ENCODE data around the gene GMFB. TPM values are rescaled to one million over a fixed set of nuclear protein-coding genes. Genes with fewer than 3 reads are reported as not detected.

The GMFB gene
- polyA plus RNA-seq (ENCODE audit: insufficient read length in 12 of 12), result 10 to 100 TPM in 11 of 12 donors, not detected in 1; 36.2 to 73.8 (median 59.1) TPM
- long read RNA-seq, donor 1, full-length matches to known transcripts, result 15 of 15 reads
- long read RNA-seq, donor 1, partial matches to known transcripts, result 0 of 15 reads
- long read RNA-seq, donor 1, other reads (novel, unspliced or antisense), result 0 of 15 reads
- long read RNA-seq, donor 2, full-length matches to known transcripts, result 10 of 25 reads
- long read RNA-seq, donor 2, partial matches to known transcripts, result 15 of 25 reads
- long read RNA-seq, donor 2, other reads (novel, unspliced or antisense), result 0 of 25 reads
- long read RNA-seq, donor 3, full-length matches to known transcripts, result 7 of 7 reads
- long read RNA-seq, donor 3, partial matches to known transcripts, result 0 of 7 reads
- long read RNA-seq, donor 3, other reads (novel, unspliced or antisense), result 0 of 7 reads
- long read RNA-seq, donor 4, full-length matches to known transcripts, result 2 of 2 reads
- long read RNA-seq, donor 4, partial matches to known transcripts, result 0 of 2 reads
- long read RNA-seq, donor 4, other reads (novel, unspliced or antisense), result 0 of 2 reads
- long read RNA-seq, donor 5, full-length matches to known transcripts, result 21 of 44 reads
- long read RNA-seq, donor 5, partial matches to known transcripts, result 18 of 44 reads
- long read RNA-seq, donor 5, other reads (novel, unspliced or antisense), result 5 of 44 reads
- long read RNA-seq, donor 6, full-length matches to known transcripts, result 10 of 15 reads
- long read RNA-seq, donor 6, partial matches to known transcripts, result 0 of 15 reads
- long read RNA-seq, donor 6, other reads (novel, unspliced or antisense), result 5 of 15 reads
- long read RNA-seq, donor 7, full-length matches to known transcripts, result 5 of 11 reads
- long read RNA-seq, donor 7, partial matches to known transcripts, result 6 of 11 reads
- long read RNA-seq, donor 7, other reads (novel, unspliced or antisense), result 0 of 11 reads
- long read RNA-seq, donor 8, full-length matches to known transcripts, result 8 of 13 reads
- long read RNA-seq, donor 8, partial matches to known transcripts, result 5 of 13 reads
- long read RNA-seq, donor 8, other reads (novel, unspliced or antisense), result 0 of 13 reads
- long read RNA-seq, donor 9, full-length matches to known transcripts, result 5 of 5 reads
- long read RNA-seq, donor 9, partial matches to known transcripts, result 0 of 5 reads
- long read RNA-seq, donor 9, other reads (novel, unspliced or antisense), result 0 of 5 reads
- long read RNA-seq, donor 10, full-length matches to known transcripts, result 7 of 7 reads
- long read RNA-seq, donor 10, partial matches to known transcripts, result 0 of 7 reads
- long read RNA-seq, donor 10, other reads (novel, unspliced or antisense), result 0 of 7 reads
- long read RNA-seq, donor 11, full-length matches to known transcripts, result 12 of 29 reads
- long read RNA-seq, donor 11, partial matches to known transcripts, result 12 of 29 reads
- long read RNA-seq, donor 11, other reads (novel, unspliced or antisense), result 5 of 29 reads

DNA sequence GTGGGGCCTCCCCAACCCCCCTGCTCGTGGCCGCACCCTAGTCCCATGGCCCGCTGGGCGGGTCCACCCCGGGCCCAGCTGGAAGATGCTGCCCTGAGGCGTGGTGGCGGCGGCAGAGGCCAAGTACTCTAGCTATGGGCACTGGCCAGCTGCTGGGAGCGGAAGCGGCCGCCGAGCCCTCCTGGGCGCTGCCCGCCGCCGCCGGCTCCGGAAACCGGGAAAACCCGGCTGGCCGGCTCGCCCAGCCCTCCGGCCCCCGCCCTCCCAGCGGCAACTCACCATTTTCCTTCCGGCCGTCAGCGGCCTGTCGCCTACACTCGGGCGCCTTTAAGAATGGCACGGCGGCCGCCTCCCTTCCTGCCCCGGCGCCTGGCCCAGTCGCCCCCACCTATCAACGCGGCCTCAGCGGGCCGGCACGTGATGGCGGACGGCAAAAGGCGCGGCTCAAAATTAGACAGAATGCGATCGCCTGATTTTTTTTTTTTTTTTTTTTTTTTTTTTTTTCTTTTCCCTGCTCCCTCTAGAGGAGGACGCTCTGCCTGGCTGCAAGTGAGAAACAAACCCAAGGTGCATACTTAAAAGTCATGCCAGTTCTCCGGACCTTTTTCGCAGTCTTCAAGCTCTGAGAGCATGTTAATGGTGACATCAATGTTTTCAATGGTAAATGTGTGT is at the start of gene GMFB:
TSS of gene GMFB (minus strand) at position 335 of the 672 bp plus-strand sequence. CDS start at position 282, 53 bp downstream.
- peak; percentile 94 for DNase-seq

DNA sequence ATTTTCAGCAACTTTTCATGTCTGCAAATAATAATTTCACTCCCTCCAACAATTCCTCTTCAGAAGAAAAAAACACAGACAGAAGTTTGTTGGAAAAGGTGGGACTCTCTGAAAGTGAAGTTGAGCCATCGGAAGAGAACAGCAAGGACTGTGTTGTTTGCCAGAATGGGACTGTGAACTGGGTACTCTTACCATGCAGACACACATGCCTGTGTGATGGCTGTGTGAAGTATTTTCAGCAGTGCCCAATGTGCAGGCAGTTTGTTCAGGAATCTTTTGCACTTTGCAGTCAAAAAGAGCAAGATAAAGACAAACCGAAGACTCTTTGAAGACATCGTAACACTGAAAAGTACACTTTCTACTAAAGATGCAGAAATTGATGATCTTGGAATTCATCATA is 49.3 kb upstream of the GMFB start:
- DNase-seq, result no peak

- no peak for DNase-seq
These were observed 48.9 kb upstream of the GMFB start for GRCh38 chr14:54537651-54538050.

- DNase-seq, result peak; percentile 9
These were observed 46.9 kb upstream of the GMFB start for GRCh38 chr14:54535646-54536045.

DNA sequence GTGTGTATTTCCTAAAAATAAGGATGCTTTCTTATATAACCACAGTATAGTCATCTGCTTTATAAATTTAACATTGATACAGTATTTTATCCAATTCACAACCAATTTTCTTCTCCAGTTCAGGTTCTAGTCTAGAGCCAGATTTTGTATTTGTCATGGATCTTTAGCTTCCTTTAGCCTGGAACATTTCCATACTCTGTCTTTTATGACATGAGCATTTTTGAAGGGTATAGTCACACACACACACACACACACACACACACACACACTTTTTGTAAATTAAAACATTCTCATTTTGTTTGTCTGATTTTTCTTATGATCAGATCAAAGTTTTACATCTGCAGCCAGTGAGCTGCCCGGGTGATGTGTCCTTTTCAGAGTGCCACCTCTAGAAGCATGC is 46.3 kb upstream of the GMFB start:
- peak; percentile 1 for DNase-seq

DNA sequence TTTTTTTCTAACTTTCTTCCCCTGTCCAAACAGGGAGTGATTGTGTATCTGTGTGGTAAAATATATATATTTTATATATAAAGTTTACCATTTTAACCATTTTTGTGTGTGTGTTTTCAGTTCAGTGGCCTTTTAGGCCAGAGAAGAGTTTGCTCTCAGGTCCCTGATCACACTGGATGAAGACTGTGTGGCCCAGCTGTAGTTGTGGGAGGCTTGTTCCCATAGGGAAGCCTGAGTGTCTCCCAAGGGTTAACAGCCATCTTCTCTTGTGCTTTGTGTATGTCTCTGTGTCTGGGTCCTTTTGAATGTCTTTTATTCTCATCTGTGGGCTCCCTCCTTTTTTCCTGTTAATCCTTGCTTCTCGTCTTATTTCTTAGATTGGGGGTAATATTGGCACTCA is 44.3 kb upstream of the GMFB start:
- DNase-seq, result no peak

- no peak for DNase-seq
These were observed 43.6 kb upstream of the GMFB start for GRCh38 chr14:54532111-54533012.

DNA sequence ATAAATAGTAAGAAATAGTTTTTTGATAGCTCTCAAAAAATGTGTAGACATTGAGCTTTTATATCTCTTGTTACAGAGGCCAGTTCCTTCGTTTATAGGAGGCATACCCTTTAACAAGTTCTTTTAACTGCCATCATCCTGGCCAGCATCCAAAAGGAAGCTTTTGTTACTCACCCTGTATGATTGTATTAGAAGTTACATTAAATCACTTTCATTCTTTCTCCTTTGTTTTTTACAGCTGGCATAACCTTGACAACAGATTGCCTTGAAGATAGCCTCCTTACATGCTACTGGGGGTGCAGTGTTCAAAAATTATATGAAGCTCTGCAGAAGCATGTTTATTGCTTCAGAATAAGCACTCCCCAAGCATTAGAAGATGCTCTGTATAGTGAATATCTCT is 41.0 kb upstream of the GMFB start:
- DNase-seq, result no peak

DNA sequence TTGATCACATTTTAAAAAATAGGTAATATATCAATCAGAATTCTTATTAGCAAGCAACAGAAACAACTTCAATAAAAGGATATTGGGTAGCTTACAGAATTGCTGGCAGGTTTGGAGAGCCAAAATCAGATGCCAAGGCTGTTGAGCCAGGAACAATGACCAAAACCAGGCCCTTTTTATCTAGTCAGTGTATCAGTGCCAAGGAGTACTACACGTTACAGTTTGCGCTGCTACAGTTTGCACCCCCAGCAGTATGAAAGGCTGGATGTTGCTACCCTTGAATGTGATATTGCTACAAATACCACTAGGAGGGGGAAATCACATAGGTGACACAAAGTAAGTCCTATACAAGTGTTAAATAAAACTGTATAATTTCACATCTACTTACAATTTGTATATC is 40.2 kb upstream of the GMFB start:
- DNase-seq, result no peak

DNA sequence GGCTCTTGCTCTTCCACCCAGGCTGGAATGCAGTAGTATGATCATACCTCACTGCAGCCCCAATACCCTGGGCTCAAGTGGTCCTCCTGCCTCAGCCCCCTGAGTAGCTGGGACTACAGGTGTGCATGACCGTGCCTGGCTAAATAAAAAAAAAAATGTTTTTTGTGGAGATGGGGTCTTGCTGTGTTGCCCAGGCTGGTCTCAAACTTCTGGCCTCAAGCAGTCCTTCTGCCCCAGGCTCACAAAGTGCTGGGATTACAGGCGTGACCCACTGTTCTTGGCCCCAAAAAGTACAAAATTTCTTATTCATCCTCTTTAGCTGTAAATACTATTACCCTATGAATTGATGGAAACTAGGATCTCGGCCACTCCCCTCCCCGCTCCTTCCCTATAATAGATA is 35.6 kb upstream of the GMFB start:
- no peak for DNase-seq

GRCh38 chr14:54516709-54517108 is 27.9 kb upstream of the GMFB start:
- no peak for DNase-seq

- no peak for DNase-seq
These were observed 26.9 kb upstream of the GMFB start for GRCh38 chr14:54515670-54516069.

DNA sequence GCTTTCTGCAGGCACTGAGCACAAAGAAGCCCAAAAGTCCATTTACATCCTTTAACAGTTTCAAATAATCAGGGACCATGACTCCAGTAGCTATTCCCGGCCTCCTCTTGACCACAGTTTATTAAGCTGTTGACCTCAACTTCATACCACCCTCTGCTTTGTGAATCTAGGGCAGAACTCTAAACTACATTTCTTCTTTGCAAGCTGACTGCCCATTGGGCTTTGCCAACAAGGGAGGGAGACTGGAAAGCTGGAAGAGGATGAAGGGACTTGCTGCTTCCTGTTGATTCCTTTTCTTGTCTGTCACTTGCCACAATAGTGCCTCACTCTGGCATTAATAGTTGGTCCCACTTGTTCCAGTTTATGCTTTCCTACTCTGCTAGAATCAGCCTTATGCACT is 23.6 kb upstream of the GMFB start:
- DNase-seq, result no peak

GRCh38 chr14:54509546-54510501 is 21.0 kb upstream of the GMFB start, which contains the start of gene CGRRF1:
Gene CGRRF1 (plus strand): TSS chr14:54509906. CDS start chr14:54509960, 54 bp downstream.
- DNase-seq, result peak; percentile 98

DNA sequence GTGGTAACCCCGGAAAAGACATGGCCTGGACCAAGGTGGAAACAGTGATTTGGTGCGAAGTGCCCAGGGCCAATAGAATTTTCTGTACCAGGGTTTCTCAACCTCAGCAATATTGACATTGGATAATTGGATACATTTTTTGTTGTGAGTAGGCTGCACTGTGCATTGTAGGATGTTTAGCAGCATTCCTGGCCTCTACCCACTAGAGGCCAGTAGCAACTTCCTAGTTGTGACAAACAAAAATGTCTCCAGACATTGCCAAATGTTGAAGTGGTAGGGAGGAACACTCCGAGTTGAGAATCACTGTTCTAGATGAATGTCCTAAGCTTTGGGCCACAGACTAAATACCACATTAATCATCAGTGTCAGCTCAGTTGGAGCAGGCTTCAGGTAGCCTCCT is 14.7 kb upstream of the GMFB start:
- no peak for DNase-seq

DNA sequence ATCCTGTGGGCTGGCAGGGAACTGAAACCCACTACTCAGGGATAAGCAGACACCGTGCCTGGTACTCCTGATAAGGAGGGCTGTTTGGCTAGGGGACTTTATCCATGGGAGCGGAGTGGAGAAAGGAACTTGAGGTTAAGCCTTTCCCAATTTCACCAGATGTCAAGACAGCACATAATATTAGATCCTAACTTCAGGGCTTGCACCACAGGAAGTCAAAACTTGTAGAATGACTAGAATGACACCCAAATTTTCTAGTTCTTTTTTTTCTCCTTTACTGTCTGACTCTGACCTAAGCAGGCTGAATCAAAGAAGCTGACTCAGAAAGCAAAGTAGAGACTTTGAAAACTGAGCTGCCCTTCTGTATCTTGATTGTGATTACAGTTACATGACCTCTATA is 13.8 kb upstream of the GMFB start:
- no peak for DNase-seq

DNA sequence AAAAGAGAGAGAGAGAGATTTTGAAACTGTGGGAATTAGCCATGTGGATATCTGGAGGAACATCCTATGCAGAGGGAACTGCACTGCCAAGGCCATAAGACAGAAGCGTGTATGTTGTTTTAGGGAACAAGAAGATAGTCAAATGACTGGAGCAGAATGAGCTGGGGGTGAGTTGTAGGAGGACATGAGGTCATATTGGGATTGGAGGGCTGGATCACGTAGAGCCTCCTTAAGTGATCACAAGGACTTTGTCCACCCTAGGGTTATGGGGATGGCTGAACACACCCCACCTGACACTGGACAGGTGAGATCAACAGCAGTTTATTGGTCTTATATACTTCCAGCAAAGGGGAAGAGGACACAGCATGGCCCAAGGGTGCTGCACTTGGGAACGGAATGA is 12.7 kb upstream of the GMFB start:
- DNase-seq, result no peak

- no peak for DNase-seq
These were observed 12.0 kb upstream of the GMFB start for GRCh38 chr14:54500744-54501143.

DNA sequence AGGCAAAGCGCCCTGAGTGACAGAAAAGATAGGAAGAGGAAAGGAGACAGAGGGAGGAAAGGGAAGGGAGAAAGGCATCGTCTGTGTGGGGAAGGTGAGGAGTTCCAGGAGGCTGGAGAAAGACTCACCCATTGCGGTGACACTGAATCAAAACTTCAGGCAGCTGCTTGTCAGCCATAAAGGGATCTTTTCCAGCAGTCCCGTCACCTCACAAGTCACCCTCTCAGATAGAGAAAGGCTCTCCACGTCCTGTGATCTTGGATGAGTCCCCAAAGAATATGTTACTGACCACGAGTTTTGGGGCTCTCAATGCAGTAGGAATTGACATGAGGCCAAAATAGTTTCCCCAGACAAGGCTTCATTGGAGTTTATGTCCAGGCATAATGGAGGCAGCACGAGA is 9.8 kb upstream of the GMFB start:
- no peak for DNase-seq

All from muscle of arm (tissue), 14 donors.